ENCODE data around the gene PABPN1.

DNA sequence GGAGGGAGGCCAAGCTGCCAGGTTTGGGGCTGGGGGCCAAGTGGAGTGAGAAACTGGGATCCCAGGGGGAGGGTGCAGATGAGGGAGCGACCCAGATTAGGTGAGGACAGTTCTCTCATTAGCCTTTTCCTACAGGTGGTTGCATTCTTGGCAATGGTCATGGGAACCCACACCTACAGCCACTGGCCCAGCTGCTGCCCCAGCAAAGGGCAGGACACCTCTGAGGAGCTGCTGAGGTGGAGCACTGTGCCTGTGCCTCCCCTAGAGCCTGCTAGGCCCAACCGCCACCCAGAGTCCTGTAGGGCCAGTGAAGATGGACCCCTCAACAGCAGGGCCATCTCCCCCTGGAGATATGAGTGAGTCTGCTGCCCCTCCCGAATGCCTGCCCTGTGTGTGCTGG, 51.8 kb downstream of the PABPN1 start:
- TF ChIP-seq, protein P1, sequence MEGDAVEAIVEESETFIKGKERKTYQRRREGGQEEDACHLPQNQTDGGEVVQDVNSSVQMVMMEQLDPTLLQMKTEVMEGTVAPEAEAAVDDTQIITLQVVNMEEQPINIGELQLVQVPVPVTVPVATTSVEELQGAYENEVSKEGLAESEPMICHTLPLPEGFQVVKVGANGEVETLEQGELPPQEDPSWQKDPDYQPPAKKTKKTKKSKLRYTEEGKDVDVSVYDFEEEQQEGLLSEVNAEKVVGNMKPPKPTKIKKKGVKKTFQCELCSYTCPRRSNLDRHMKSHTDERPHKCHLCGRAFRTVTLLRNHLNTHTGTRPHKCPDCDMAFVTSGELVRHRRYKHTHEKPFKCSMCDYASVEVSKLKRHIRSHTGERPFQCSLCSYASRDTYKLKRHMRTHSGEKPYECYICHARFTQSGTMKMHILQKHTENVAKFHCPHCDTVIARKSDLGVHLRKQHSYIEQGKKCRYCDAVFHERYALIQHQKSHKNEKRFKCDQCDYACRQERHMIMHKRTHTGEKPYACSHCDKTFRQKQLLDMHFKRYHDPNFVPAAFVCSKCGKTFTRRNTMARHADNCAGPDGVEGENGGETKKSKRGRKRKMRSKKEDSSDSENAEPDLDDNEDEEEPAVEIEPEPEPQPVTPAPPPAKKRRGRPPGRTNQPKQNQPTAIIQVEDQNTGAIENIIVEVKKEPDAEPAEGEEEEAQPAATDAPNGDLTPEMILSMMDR (IDR thresholded peaks at IDR 0.05; ENCODE audit: insufficient read depth, low read depth, low read length): no peak
- TF ChIP-seq EZH2 (IDR thresholded peaks at IDR 0.05; ENCODE audit: insufficient read depth, low read length): no peak
